SKM-1 (cell line): ENCODE measurements around the gene TMED10.

Experiments
- DNase-seq: peaks from one replicate; lab custom pipeline; 2025; ENCODE audit not compliant: unreplicated experiment; lab: John Stamatoyannopoulos, UW

TMED10 gene

DNA sequence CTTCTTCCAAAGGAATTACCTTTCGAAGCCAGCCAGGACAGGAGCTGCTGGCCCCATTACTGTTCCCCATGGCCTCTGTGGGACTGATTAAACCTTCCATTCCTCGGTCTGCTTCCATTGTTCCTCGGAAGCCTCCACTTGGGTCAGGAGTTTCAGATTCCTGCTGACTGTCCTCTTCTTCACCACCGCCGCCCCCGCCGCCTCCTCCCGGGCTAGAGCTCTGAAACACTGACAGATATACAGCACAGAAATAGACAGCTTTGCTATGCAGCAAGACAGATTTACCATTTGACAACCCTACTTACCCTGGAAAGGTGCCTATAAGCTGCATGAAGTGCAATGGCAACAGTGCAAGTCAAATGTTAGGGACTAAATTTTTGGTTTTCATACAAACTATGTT is 85.2 kb downstream of the TMED10 start:
- no peak for DNase-seq

DNA sequence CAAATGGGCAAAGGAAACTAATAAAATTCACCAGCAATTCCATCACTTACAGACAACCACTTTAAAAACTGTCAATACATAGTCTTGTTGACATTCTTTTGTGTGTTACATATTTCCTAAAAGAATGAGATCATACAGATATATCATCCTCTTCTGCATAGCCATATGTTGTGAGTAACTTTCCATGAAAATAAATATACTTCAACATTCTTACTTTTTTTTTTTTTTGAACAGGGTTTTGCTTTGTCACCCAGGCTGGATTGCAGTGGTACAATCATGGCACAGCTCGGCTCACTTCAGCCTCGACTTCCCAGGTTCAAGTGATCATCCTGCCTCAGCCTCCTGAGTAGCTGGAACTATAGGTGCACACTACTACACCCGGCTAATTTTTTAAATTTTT is 86.1 kb downstream of the TMED10 start:
- no peak for DNase-seq

DNA sequence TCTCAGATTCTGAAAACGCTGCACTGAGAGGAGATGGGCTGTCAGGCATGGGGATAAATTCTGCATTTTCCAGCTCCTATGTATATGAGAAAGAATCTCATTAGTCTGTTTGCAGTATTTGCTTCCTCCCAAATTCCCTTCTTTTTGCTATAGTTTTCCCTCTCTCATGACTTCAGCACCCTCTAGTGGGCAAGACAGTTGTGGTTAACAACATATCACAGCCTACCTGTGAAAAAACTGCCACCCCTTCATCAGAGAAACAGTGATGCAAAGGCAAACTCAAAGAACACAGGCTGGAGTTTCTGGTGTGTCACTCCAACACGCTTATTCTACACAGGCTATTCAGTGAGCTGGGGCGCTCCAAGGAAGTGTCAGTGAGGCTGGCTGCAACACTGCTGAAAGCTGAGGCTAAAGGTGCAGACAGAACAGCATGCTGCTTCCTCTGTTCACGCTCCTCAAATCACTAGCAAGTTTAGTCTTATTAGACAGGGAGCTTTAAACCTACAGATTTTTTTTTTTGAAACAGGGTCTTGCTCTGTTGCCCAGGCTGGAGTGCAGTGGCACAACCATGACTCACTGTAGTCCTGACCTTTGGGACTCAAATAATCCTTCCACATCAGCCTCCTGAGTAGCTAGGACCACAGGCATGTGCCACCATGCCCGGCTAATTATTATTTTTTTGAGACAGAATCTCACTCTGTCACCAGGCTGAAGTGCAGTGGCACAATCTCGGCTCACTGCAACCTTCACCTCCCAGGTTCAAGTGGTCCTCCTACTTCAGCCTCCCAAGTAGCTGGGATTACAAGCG is 87.6 kb downstream of the TMED10 start:
- DNase-seq: peak; percentile 3

DNA sequence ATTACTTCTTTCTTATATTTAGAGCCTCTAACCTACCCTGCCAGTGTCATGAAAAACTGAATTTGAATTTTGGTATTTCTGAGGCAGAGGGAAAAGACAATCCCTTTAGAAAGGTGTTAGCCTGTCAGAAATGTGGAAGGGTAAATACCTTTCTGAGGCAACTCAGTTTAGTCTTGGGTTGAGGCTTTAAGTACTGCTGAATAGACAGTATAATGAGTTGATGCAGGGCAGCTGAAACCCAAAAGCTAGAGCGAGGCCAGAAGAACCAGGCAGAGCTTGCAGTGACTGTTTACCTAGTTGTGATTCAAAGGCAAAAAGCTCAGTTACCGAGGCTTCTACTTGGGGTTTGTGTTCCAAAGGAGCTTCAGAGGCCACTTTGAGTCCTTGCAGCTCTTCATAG is 88.3 kb downstream of the TMED10 start:
- no peak for DNase-seq

DNA sequence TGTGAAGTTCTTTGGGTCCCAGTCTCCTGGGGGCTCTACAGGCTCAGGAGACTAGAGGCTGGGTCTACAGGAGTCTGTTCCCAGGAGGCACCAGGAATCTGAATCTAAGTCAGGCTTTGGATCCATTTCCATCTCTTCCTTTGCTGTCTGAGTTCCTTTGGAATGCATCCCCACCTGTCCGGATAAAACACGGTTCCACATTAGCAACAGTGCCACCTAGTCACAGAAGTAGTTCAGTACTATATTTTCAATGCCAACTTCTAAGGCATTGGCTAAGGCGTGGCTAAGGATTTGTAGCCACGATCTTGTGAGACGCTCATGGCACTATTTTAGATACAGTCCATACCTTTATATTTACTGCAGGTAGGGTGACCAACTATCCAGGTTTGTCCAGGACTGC is 91.9 kb downstream of the TMED10 start:
- no peak for DNase-seq

DNA sequence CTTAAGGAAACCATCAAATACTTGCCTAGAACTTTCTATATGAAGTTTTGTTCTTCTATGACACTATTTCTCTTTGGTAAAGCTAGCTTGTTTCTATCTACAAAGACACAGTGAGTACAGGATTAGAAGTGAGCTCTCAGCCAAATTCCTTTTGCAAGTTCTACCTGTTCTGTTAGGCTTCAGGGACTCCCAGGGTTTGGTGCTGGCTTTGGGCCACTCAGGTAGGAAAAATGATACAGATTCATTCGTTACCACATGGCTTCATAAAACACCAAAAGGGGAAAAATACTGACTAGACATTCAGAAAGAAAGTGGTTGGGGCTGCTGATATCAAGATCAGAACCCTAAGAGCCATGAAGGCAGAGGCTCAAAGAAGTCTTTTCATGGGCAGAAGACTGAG is 93.1 kb downstream of the TMED10 start:
- DNase-seq: no peak

DNA sequence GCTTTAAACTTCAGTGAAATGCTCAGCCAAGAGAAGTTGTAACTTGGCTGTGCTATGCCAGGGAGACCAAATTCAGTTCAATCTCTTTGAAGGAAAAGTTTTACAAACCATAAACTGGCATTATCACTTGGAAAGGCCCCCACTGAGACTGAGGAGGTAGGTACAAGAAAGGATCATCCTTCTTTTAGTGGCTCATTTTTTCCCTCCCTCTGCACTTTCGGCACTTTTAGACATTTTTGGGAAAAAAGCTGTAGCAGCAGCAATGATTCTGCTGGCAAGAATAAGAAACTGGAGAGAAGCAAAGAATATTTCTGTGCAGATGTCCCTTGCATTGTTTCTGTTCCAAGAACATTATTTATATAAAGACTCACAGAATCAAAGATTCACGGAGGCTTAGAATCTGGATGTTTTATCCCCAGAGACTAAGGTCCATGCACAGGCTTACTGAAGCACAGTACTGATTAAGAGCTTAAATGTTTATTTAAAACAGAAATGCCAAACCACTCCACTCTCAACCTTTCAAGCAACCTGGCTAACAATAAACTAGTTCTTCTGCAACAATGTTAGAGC is 94.7 kb downstream of the TMED10 start:
- no peak for DNase-seq
